A549 (cell line): ENCODE measurements around the gene MTMR12.

Source experiments
- BHLHE40 ChIP-seq: IDR thresholded peaks from 2 replicates; pipeline ENCODE4 v1.6.1; 2012; ENCODE audit warnings: low read depth, low read length, inconsistent platforms
- RAD21 ChIP-seq, 2 experiments: fragments of >200 bp in 1 of 2; sonication (Bioruptor Twin) in 1 of 2; formaldehyde crosslinking in 1 of 2; IDR thresholded peaks in 1 of 2; conservative IDR thresholded peaks in 1 of 2; 2 replicates in 1 of 2; 3 replicates in 1 of 2; pipeline ENCODE4 v1.6.1; 2012 to 2018; ENCODE audit warnings: inconsistent platforms in 1 of 2
- TF ChIP-seq, protein P1 (sequence below): fragments of >200 bp; sonication (Bioruptor Twin); formaldehyde crosslinking; IDR thresholded peaks from 3 replicates; pipeline ENCODE4 v1.5.1; 2016

DNA sequence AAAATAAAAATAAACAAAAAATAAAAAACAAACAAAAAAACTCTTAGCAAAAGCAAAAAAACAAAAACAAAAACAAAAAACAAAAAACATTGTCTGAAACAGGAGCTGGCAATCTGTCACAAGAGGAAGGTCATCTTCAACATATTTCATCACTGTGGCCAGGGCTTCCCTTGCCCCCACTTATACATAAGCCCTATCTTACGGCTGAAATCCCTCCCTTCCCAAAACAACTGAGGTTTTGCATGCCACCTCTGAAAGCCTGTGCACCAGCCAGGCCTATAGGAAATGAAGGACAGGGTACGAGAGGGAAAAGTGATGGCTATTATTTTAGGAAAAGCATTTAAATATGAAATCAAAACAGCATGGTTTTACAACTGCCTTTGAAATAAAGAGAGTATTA, 10.8 kb downstream of the MTMR12 start:
- TF ChIP-seq BHLHE40, result no peak
- TF ChIP-seq, protein P1, sequence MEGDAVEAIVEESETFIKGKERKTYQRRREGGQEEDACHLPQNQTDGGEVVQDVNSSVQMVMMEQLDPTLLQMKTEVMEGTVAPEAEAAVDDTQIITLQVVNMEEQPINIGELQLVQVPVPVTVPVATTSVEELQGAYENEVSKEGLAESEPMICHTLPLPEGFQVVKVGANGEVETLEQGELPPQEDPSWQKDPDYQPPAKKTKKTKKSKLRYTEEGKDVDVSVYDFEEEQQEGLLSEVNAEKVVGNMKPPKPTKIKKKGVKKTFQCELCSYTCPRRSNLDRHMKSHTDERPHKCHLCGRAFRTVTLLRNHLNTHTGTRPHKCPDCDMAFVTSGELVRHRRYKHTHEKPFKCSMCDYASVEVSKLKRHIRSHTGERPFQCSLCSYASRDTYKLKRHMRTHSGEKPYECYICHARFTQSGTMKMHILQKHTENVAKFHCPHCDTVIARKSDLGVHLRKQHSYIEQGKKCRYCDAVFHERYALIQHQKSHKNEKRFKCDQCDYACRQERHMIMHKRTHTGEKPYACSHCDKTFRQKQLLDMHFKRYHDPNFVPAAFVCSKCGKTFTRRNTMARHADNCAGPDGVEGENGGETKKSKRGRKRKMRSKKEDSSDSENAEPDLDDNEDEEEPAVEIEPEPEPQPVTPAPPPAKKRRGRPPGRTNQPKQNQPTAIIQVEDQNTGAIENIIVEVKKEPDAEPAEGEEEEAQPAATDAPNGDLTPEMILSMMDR, result no peak
- no peak for TF ChIP-seq RAD21 (conservative IDR thresholded peaks at IDR 0.05 in 1 of 2, IDR thresholded peaks at IDR 0.05 in 1 of 2)
